HepG2 (cell line): ENCODE measurements around the gene FAIM2. TPM values are rescaled to one million over a fixed set of nuclear protein-coding genes. Genes with fewer than 3 reads are reported as not detected.

Experiments
- ATAC-seq: fragments of 200-7000 bp; cut with Tn5 transposase; 3 replicates; pipeline ENCODE4 v1.9.1; 2020; ENCODE audit warnings: mild to moderate bottlenecking, moderate library complexity
- BruUV-seq: library from RNA; stranded (reverse); fragments of 400-500 nt; replicated peaks from 2 replicates; lab custom pipeline; 2021; lab: Mats Ljungman, UMichigan
- CTCF ChIA-PET: fragments of 300-600 bp; formaldehyde crosslinking; extraction: SDS; loops from one replicate; lab custom pipeline; 2021; ENCODE audit warnings: low total read pairs, inconsistent platforms, low intra/inter-chr PET ratio; lab: Yijun Ruan, JAX
- POLR2A ChIA-PET: fragments of 350-600 bp; sonication (Branson Sonifier 250); formaldehyde crosslinking; loops from one replicate; lab custom pipeline; 2020; ENCODE audit warnings: antibody characterized with exemption, inconsistent platforms; lab: Yijun Ruan, JAX
- DNase-seq: peaks from one replicate; pipeline ENCODE4 v3.0.0-alpha.2; 2015; ENCODE audit warnings: low spot score
- FAIRE-seq: peaks from 3 replicates; lab custom pipeline; 2011; peaks lifted over from hg19 to GRCh38; lab: Jason Lieb, UNC
- H2AFZ ChIP-seq: one replicate; pipeline ENCODE4 v1.6.1; 2011; ENCODE audit warnings: low read length, inconsistent platforms
- H3K27ac ChIP-seq: fragments of 300-600 bp; 3 replicates; pipeline ENCODE4 v1.8.0; 2011; ENCODE audit warnings: mixed run types, mild to moderate bottlenecking, mixed read lengths, low read length, inconsistent platforms; ENCODE audit not compliant: insufficient read depth; ENCODE audit errors: extremely low read length
- H3K27me3 ChIP-seq, 2 experiments: fragments of 200-600 bp in 1 of 2; 2 replicates in 1 of 2; 3 replicates in 1 of 2; pipeline versions ENCODE4 v1.6.0 to v1.8.0; 2011; ENCODE audit warnings: low read length in 2 of 2, mild to moderate bottlenecking in 2 of 2, moderate library complexity in 2 of 2, inconsistent platforms in 1 of 2; ENCODE audit not compliant: insufficient read depth in 2 of 2, control insufficient read depth in 1 of 2
- H3K36me3 ChIP-seq, 2 experiments: fragments of 200-600 bp in 1 of 2; replicated peaks in 1 of 2; 2 replicates in 1 of 2; 3 replicates in 1 of 2; pipeline versions ENCODE4 v1.5.1 to v1.8.0; 2011; ENCODE audit warnings: low read length in 2 of 2, inconsistent platforms in 1 of 2; ENCODE audit not compliant: insufficient read depth in 2 of 2, control insufficient read depth in 1 of 2
- H3K4me1 ChIP-seq: 2 replicates; pipeline ENCODE4 v1.5.1; 2012; ENCODE audit warnings: low read length, inconsistent platforms; ENCODE audit not compliant: insufficient read depth
- H3K4me2 ChIP-seq: 2 replicates; pipeline ENCODE4 v1.6.0; 2011; ENCODE audit warnings: low read depth, low read length, inconsistent platforms
- H3K4me3 ChIP-seq, 3 experiments: fragments of 200-600 bp in 1 of 3; sonication (generic), shearing (Covaris generic) in 1 of 3; replicated peaks in 1 of 3; 2 replicates each; pipeline ENCODE4 v1.5.1; 2011 to 2016; ENCODE audit warnings: low read length in 3 of 3, inconsistent platforms in 2 of 3, low read depth in 2 of 3, mild to moderate bottlenecking in 2 of 3, control low read depth in 1 of 3, mixed read lengths in 1 of 3; ENCODE audit not compliant: insufficient read depth in 1 of 3
- H3K79me2 ChIP-seq: one replicate; pipeline ENCODE4 v1.6.1; 2011; ENCODE audit warnings: low read length, inconsistent platforms; ENCODE audit not compliant: insufficient read depth
- H3K9ac ChIP-seq: 2 replicates; pipeline ENCODE4 v1.6.0; 2011; ENCODE audit warnings: mild to moderate bottlenecking, low read depth, low read length, inconsistent platforms; ENCODE audit not compliant: insufficient read depth
- H3K9me3 ChIP-seq: 2 replicates; pipeline ENCODE4 v1.5.1; 2012; ENCODE audit warnings: mild to moderate bottlenecking, low read length
- H4K20me1 ChIP-seq: 2 replicates; pipeline ENCODE4 v1.6.0; 2011; ENCODE audit warnings: inconsistent platforms, mild to moderate bottlenecking, low read length, moderate library complexity; ENCODE audit not compliant: insufficient read depth
- CCDC6 ChIP-seq: sonication (generic); formaldehyde crosslinking; IDR thresholded peaks from 2 replicates; pipeline ENCODE4 v1.8.1; 2022; ENCODE audit warnings: mild to moderate bottlenecking, missing genetic modification reagents, moderate library complexity
- KDM4B ChIP-seq: sonication (generic); formaldehyde crosslinking; IDR thresholded peaks from 2 replicates; pipeline ENCODE4 v1.4.0; 2020; ENCODE audit warnings: missing genetic modification reagents
- LBX2 ChIP-seq: sonication (generic); formaldehyde crosslinking; IDR thresholded peaks from 2 replicates; pipeline ENCODE4 v1.5.0; 2020; ENCODE audit warnings: missing genetic modification reagents, mild to moderate bottlenecking, borderline replicate concordance
- MAF1 ChIP-seq: sonication (generic); formaldehyde crosslinking; IDR thresholded peaks from 2 replicates; pipeline ENCODE4 v1.5.0; 2020; ENCODE audit warnings: missing genetic modification reagents, borderline replicate concordance
- NPAS2 ChIP-seq: sonication (generic); formaldehyde crosslinking; IDR thresholded peaks from 2 replicates; pipeline ENCODE4 v1.8.0; 2022; ENCODE audit warnings: mild to moderate bottlenecking, missing genetic modification reagents, borderline replicate concordance
- SNAI1 ChIP-seq: sonication (generic); formaldehyde crosslinking; IDR thresholded peaks from 2 replicates; pipeline ENCODE4 v1.5.0; 2020; ENCODE audit warnings: mild to moderate bottlenecking, missing genetic modification reagents, borderline replicate concordance
- SSRP1 ChIP-seq: IDR thresholded peaks from 2 replicates; pipeline ENCODE4 v1.6.1; 2016; ENCODE audit warnings: control low read depth
- THRA ChIP-seq: sonication (generic); formaldehyde crosslinking; IDR thresholded peaks from 2 replicates; pipeline ENCODE4 v1.4.0; 2020; ENCODE audit warnings: missing genetic modification reagents, borderline replicate concordance
- TOE1 ChIP-seq: sonication (generic); formaldehyde crosslinking; IDR thresholded peaks from 2 replicates; pipeline ENCODE4 v1.4.0; 2020; ENCODE audit warnings: mild to moderate bottlenecking, missing genetic modification reagents
- TOPORS ChIP-seq: sonication (generic); formaldehyde crosslinking; IDR thresholded peaks from 2 replicates; pipeline ENCODE4 v1.8.0; 2023; ENCODE audit warnings: mild to moderate bottlenecking, missing genetic modification reagents
- ZNF552 ChIP-seq: sonication (generic); formaldehyde crosslinking; IDR thresholded peaks from 2 replicates; pipeline ENCODE4 v1.9.0; 2022; ENCODE audit warnings: missing genetic modification reagents, mild to moderate bottlenecking, borderline replicate concordance
- ZNF687 ChIP-seq: sonication (generic); formaldehyde crosslinking; IDR thresholded peaks from 2 replicates; pipeline ENCODE4 v1.5.1; 2020; ENCODE audit warnings: mild to moderate bottlenecking, missing genetic modification reagents, moderate library complexity
- WGBS: methylation state at CpG from one replicate; pipeline ENCODE4 v1.1.6; 2017; ENCODE audit warnings: low lambda C conversion rate; 5-methylcytosine and 5-hydroxymethylcytosine counted together
- in situ Hi-C: cut with HindIII; loops from 2 replicates; pipeline ENCODE4 v1.10.0; 2017; ENCODE audit warnings: low pct_unique_long_range_greater_than_20kb; ENCODE audit not compliant: extremely low pct_ligation_motif_present
- intact Hi-C: fragments of 100-400 bp; cut with micrococcal nuclease; formaldehyde crosslinking; loops from one replicate; pipeline ENCODE4 v1.10.0; 2022; ENCODE audit not compliant: unreplicated experiment
- polyA plus RNA-seq, 8 experiments: library from polyadenylated mRNA; depleted of rRNA in 3 of 8; stranded (reverse) in 7 of 8; unstranded in 1 of 8; fragments of >200 nt; fragmentation: Illumina TruSeq in 4 of 8; extraction: Trizol in 4 of 8; gene quantifications; 2 replicates each; pipeline versions ENCODE4 v1.2.1 to v1.2.3, GENCODE V29; 2011 to 2016; ENCODE audit warnings: low read depth in 4 of 8, missing spikeins in 1 of 8, mixed read lengths in 1 of 8; ENCODE audit not compliant: insufficient read depth in 1 of 8
- total RNA-seq, 5 experiments: library from RNA; depleted of rRNA; stranded (reverse); fragments of >200 nt; fragmentation: Illumina TruSeq; extraction: Trizol; gene quantifications; 2 replicates each; pipeline ENCODE4 v1.2.3, GENCODE V29; 2016; ENCODE audit warnings: low read depth in 1 of 5

The FAIM2 gene
- total and polyA plus RNA-seq, 2 of the 13 experiments (the other 11 are each of a cell fraction or from before 2014, with no cell fraction given), result not detected

GRCh38 chr12:49877066-49877465 is 26.6 kb downstream of the FAIM2 start:
- ChIA-PET CTCF (no interaction called here), POLR2A (no interaction called here)
- Histone ChIP-seq H4K20me1 (no peaks in the 10 kb centered on the region), H3K9ac (no peak overlapping the region), H3K9me3 (peaks cover 26% of the 10 kb centered on the region), H3K79me2 (no peaks in the 10 kb centered on the region), H3K27me3 (peaks cover 0 to 7% of the 10 kb centered on the region in 2 experiments; a peak in 2 of 5 replicates), H3K4me3 (no peak overlapping the region), H3K36me3 (no peaks in the 10 kb centered on the region), H3K4me1 (no peaks in the 10 kb centered on the region), H3K27ac (no peak overlapping the region), H2AFZ (no peak overlapping the region), H3K4me2 (no peak overlapping the region)
- no peak for ATAC-seq
- in situ Hi-C loops (no loop called here), intact Hi-C loops (no loop called here)
- FAIRE-seq, result no peak
- BruUV-seq, result no TSS peak
- TF ChIP-seq SNAI1 (CRISPR knock-in tag), result no peak
- no peak for TF ChIP-seq MAF1 (CRISPR knock-in tag)
- TF ChIP-seq ZNF552 (CRISPR knock-in tag), result no peak
- TF ChIP-seq NPAS2 (CRISPR knock-in tag), result no peak
- no peak for TF ChIP-seq KDM4B (CRISPR knock-in tag)
- no peak for TF ChIP-seq SSRP1 (CRISPR knock-in tag)
- no peak for TF ChIP-seq TOE1 (CRISPR knock-in tag)
- TF ChIP-seq CCDC6 (CRISPR knock-in tag), result no peak
- TF ChIP-seq THRA, result no peak
- TF ChIP-seq TOPORS (CRISPR knock-in tag), result no peak
- no peak for TF ChIP-seq LBX2 (CRISPR knock-in tag)
- TF ChIP-seq ZNF687 (CRISPR knock-in tag), result no peak
- DNase-seq, result no peak
- WGBS, result 0% methylated on average over 1 of the region's 5 CpGs
